GM12874 (cell line): ENCODE measurements around the gene NLGN1.

Source experiments
- TF ChIP-seq, protein P1 (sequence below): IDR thresholded peaks from 2 replicates; pipeline ENCODE4 v1.5.1; 2011; ENCODE audit warnings: low read depth, mild to moderate bottlenecking, control low read depth, low read length, moderate library complexity; ENCODE audit not compliant: insufficient read depth

Gene NLGN1

GRCh38 chr3:173650596-173650995 is 253.1 kb downstream of the NLGN1 start:
- TF ChIP-seq, protein P1, sequence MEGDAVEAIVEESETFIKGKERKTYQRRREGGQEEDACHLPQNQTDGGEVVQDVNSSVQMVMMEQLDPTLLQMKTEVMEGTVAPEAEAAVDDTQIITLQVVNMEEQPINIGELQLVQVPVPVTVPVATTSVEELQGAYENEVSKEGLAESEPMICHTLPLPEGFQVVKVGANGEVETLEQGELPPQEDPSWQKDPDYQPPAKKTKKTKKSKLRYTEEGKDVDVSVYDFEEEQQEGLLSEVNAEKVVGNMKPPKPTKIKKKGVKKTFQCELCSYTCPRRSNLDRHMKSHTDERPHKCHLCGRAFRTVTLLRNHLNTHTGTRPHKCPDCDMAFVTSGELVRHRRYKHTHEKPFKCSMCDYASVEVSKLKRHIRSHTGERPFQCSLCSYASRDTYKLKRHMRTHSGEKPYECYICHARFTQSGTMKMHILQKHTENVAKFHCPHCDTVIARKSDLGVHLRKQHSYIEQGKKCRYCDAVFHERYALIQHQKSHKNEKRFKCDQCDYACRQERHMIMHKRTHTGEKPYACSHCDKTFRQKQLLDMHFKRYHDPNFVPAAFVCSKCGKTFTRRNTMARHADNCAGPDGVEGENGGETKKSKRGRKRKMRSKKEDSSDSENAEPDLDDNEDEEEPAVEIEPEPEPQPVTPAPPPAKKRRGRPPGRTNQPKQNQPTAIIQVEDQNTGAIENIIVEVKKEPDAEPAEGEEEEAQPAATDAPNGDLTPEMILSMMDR: no peak

- TF ChIP-seq, protein P1: no peak
Measured at GRCh38 chr3:173652093-173652492, 254.5 kb downstream of the NLGN1 start.

DNA sequence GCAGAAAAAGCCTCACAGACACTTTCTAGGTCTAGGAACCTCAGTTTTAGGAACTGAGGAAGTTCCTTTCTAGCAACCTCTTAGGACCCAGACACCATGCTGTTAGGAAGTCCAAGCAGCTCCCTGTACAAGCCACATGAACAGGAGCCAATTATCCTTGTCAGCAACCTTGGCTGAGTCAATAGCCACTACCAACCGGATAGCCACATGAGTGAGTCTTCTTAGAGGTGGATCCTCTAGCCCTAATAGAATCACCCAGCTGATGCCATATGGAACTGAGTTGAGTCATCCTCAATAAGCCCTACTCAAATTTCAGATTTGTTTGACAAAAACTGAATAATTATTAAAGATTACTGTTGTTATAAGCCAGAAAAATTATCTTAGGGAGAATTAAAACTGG is 256.2 kb downstream of the NLGN1 start:
- TF ChIP-seq, protein P1: no peak

GRCh38 chr3:173659972-173660371 is 262.4 kb downstream of the NLGN1 start:
- TF ChIP-seq, protein P1: no peak

- TF ChIP-seq, protein P1: no peak
Measured at GRCh38 chr3:173660645-173661299, 263.2 kb downstream of the NLGN1 start.

DNA sequence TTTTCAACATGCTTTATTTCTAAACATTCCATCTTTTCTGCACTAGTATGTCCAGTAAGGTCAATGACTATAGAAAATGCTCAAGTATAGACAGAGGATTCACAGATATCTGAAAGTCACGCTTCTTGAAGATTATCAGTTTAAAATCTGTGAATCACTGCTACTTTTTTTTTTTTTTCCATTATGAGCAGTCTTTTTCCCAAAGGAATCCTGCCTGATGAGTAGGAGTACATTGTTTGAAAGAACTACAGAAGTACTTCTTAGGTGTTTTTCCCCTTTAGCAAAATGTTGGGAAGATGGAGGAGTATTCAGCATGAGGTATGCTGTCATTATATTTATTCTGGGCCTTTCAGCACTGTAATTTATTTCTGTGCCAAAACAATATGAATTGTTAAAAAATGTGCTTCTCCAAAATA is 266.2 kb downstream of the NLGN1 start:
- TF ChIP-seq, protein P1: no peak

GRCh38 chr3:173676094-173676493 is 278.6 kb downstream of the NLGN1 start:
- TF ChIP-seq, protein P1: no peak
